Fibroblast of pulmonary artery (primary cell): ENCODE results near the gene OOSP2.

Source experiments
- DNase-seq: peaks from one replicate; pipeline ENCODE4 v3.0.0-alpha.2; 2010; ENCODE audit warnings: low read depth
- H3K4me3 ChIP-seq: replicated peaks from 2 replicates; pipeline ENCODE4 v1.5.1; 2011; ENCODE audit warnings: low read depth, mild to moderate bottlenecking, control low read depth, low read length, moderate library complexity
- CTCF ChIP-seq: IDR thresholded peaks from 2 replicates; pipeline ENCODE4 v1.5.1; 2011; ENCODE audit warnings: mild to moderate bottlenecking, control low read depth, low read length, inconsistent platforms; ENCODE audit errors: missing control alignments

Gene OOSP2

GRCh38 chr11:60078745-60079144 is 38.5 kb downstream of the OOSP2 start:
- no peak for DNase-seq
- no peak for TF ChIP-seq CTCF
- H3K4me3 ChIP-seq = no peak overlapping the region

- no peak for TF ChIP-seq CTCF
- no peak overlapping the region for H3K4me3 ChIP-seq
- DNase-seq = no peak
Measured at GRCh38 chr11:60080535-60080934, 40.3 kb downstream of the OOSP2 start.

- TF ChIP-seq CTCF = no peak
- no peak overlapping the region for H3K4me3 ChIP-seq
- DNase-seq = no peak
Measured at GRCh38 chr11:60084631-60085273, 44.5 kb downstream of the OOSP2 start.

GRCh38 chr11:60085909-60086308 is 45.7 kb downstream of the OOSP2 start:
- H3K4me3 ChIP-seq = no peak overlapping the region
- TF ChIP-seq CTCF = no peak
- DNase-seq = no peak

GRCh38 chr11:60087239-60087638 is 47.0 kb downstream of the OOSP2 start:
- no peak overlapping the region for H3K4me3 ChIP-seq
- TF ChIP-seq CTCF = no peak
- no peak for DNase-seq

- H3K4me3 ChIP-seq = no peak within 1 kb of the TSS
- no peak for DNase-seq
- TF ChIP-seq CTCF = no peak
Measured at GRCh38 chr11:60088364-60088763, 48.2 kb downstream of the OOSP2 start, which contains the start of gene MS4A2. MS4A2 (plus strand) TSS chr11:60088664; CDS start chr11:60088766, 102 bp downstream.

GRCh38 chr11:60095477-60096120 is 55.4 kb downstream of the OOSP2 start:
- no peak for TF ChIP-seq CTCF
- no peak for DNase-seq
- H3K4me3 ChIP-seq = no peak overlapping the region
